Activated CD8-positive, alpha-beta memory T cell treated with anti-CD3 and anti-CD28 coated beads for 1 hour (primary cell): ENCODE measurements around the gene RAB15.

Experiments used
- DNase-seq, 2 donors: peaks; one replicate each; pipeline ENCODE4 v3.0.0-alpha.2; 2020; ENCODE audit warnings: low read depth in 1 of 2; ENCODE audit errors: extremely low read depth in 1 of 2

RAB15 gene

GRCh38 chr14:64956697-64957406, 15.3 kb downstream of the RAB15 start:
- DNase-seq, result no peak

- DNase-seq, result no peak
Measured at GRCh38 chr14:64955297-64955696, 16.8 kb downstream of the RAB15 start.

GRCh38 chr14:64954491-64955240, 17.5 kb downstream of the RAB15 start:
- no peak for DNase-seq

- DNase-seq, result no peak
Measured at GRCh38 chr14:64953661-64954060, 18.5 kb downstream of the RAB15 start.

GRCh38 chr14:64953310-64953654, 18.9 kb downstream of the RAB15 start:
- DNase-seq, result no peak

- no peak for DNase-seq
Measured at GRCh38 chr14:64952598-64953309, 19.4 kb downstream of the RAB15 start.

- no peak for DNase-seq
Measured at GRCh38 chr14:64951724-64952123, 20.4 kb downstream of the RAB15 start.

- no peak for DNase-seq
Measured at GRCh38 chr14:64951291-64951690, 20.8 kb downstream of the RAB15 start.

- DNase-seq, result no peak
Measured at GRCh38 chr14:64950889-64951288, 21.2 kb downstream of the RAB15 start.

GRCh38 chr14:64948612-64949210, 23.4 kb downstream of the RAB15 start:
- no peak for DNase-seq

- DNase-seq, result no peak
Measured at GRCh38 chr14:64947710-64948611, 24.2 kb downstream of the RAB15 start.

- DNase-seq, result no peak
Measured at GRCh38 chr14:64946310-64947045, 25.7 kb downstream of the RAB15 start.

- DNase-seq, result no peak
Measured at GRCh38 chr14:64945431-64946178, 26.5 kb downstream of the RAB15 start.

GRCh38 chr14:64944861-64945260, 27.3 kb downstream of the RAB15 start:
- no peak for DNase-seq

- no peak for DNase-seq
Measured at GRCh38 chr14:64944041-64944440, 28.1 kb downstream of the RAB15 start.

GRCh38 chr14:64943556-64943955, 28.6 kb downstream of the RAB15 start:
- no peak for DNase-seq

GRCh38 chr14:64942531-64943111, 29.5 kb downstream of the RAB15 start, which contains the start of gene GPX2:
TSS of gene GPX2 (minus strand) at chr14:64942745. CDS start at chr14:64942726, 19 bp downstream.
- no peak for DNase-seq

- no peak for DNase-seq
Measured at GRCh38 chr14:64940336-64940910, 31.7 kb downstream of the RAB15 start.
